ENCODE data around the gene KLHL1. TPM values are rescaled to one million over a fixed set of nuclear protein-coding genes. Genes with fewer than 3 reads are reported as not detected.

Gene KLHL1, protein sequence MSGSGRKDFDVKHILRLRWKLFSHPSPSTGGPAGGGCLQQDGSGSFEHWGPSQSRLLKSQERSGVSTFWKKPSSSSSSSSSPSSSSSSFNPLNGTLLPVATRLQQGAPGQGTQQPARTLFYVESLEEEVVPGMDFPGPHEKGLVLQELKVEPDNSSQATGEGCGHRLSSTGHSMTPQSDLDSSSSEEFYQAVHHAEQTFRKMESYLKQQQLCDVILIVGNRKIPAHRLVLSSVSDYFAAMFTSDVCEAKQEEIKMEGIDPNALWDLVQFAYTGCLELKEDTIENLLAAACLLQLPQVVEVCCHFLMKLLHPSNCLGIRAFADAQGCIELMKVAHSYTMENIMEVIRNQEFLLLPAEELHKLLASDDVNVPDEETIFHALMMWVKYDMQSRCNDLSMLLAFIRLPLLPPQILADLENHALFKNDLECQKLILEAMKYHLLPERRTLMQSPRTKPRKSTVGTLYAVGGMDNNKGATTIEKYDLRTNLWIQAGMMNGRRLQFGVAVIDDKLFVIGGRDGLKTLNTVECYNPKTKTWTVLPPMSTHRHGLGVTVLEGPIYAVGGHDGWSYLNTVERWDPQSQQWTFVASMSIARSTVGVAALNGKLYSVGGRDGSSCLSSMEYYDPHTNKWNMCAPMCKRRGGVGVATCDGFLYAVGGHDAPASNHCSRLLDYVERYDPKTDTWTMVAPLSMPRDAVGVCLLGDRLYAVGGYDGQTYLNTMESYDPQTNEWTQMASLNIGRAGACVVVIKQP
- not detected in 5 replicates for total RNA-seq (2022; extraction: Qiagen RNA extraction)

DNA sequence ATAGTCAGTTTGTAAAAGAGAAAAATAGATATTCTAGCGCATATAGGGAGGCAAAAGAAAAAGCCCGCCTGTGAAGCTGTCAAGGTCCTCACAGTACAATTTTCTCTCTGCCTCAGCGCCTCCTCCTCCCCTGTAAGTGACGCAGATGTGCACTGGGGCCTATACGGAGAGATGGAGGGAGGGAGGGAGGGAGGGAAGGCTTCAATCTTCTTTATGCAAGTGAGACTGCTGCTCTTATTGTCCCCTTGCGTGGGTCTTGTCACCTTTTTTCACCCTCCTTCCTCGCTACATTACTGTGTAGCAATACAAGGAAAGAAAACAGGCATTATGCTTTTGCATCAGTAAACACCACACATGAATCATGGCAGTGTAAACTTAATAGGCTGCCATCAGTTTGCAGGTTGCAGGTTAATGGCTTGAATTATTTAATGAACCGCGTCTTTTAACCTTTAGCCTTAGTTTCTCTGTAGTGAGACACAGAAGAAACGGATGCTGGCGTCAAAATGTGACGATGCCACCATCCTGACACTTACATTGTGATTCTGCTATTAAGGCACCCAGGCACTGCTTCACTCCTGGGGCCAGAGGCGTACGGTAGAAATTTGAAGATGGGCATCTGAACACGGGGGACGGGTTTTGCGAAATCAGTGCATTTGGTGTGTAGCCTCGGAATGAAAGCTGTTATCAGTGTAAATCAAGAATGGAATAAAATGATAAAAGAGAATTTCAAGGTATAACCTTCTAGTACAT, at the start of gene KLHL1:
TSS of gene KLHL1 (minus strand) at position 97 of the 750 bp plus-strand sequence. CDS start 753 bp downstream, outside the sequence.

DNA sequence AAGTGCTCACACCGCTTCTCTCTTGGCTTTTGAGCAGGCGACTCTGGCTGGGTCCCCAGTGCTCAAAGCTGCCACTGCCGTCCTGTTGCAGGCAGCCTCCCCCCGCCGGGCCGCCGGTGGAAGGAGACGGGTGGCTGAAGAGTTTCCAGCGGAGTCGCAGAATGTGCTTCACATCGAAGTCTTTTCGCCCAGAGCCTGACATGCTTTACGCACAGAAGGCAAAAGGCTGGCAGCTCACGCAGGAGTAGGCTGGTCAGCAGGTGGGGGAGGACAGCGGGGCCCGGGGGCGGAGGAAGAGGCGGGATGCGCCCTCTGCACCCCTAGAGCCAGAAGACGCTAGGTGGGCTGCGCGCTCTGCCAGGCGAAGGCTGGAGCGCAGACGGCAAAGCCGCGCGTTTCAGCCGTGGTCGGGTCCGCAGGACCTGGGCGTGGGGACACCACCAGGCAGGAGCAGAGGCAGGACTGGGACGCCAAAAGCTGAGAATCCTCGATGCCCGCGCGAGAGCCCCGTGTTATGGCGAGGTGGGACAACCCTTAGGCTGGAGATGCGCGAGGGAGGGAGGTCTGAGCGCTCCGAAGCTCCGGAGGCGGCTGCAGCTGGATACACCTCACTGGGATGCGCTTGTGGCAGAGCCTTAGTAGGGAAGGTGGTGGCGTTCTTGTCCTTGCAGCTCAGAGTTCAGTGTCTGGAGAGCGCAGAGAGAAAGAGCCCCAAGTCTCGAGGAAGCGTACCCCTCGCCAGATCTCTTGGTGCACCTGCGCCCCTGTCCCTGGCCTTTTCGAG, 562 bp downstream of the KLHL1 start, which contains the start of gene ATXN8OS:
TSS of gene ATXN8OS (plus strand) at position 329 of the 784 bp plus-strand sequence.

Other genes with a start within 250 kb of the KLHL1 start
- gene ATXN8OS, start 626 bp downstream of the KLHL1 start, total RNA-seq (2022; extraction: Qiagen RNA extraction): not detected in 5 replicates

All from A549 treated with dexamethasone at 1 μM for 4 hours (cell line).